Measurements from ENCODE around the gene AK8.

DNA sequence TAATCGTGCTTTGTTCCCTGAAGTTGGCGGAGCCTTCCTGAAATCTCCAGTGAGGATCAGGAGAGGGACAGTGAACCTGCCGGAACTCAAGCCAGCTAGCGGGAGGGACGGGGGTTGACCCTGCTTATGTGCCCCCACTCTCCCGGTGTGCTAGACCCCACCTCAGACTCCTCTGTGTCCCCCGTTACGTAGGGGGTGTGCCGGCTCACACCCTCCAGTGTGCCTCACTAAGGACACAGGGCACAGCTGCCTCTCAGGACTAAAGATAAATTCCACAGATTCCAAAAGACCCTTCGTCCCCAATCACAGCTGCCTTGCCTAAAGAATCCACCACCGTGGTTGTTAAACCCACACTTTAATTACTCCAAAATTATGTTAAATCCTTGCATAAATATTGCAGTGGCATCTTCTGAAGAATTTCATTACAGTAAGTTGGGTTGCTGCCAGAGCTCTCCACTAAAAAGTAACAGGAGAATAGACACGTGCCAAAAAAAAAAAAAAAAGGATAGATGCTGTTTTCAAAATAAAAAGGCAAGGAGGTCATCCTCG is 134.1 kb downstream of the AK8 start:
- no peak for TF ChIP-seq CTCF (IDR thresholded peaks at IDR 0.05)
- TF ChIP-seq ZFX (IDR thresholded peaks at IDR 0.05; ENCODE audit: borderline replicate concordance), result no peak
